ENCODE results near the gene STAP2.

The STAP2 gene

DNA sequence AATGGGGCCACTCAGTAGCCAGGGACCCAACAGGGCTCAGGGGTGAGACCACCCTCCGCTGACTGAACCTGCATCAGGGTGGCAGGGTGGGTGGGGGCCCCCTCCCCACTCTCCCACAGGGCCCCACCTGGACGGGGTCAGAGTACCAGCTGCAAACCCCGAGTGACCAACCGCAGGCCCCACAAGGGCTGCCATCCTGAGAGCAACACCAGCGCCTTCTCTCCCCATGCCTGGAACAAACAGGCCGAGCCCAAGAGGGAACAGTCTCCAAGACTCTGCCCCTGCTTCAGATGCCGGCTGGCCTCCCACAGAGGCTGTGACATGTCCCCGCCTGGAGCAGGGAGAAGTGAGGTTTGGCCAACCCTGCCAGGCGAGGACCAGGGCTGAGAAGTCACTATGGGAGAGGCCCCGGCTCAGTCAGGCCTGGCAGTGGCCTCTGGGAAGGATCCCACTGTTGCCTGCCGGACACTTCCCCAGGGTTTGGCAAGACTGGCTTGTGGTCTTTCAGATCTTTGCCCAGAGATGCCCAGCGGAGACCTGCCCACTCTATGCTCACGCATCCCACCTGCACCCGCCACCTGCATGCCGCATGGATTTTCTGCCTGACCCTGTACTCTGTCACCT lies 31.9 kb upstream of the STAP2 start:
- no peak for DNase-seq

DNA sequence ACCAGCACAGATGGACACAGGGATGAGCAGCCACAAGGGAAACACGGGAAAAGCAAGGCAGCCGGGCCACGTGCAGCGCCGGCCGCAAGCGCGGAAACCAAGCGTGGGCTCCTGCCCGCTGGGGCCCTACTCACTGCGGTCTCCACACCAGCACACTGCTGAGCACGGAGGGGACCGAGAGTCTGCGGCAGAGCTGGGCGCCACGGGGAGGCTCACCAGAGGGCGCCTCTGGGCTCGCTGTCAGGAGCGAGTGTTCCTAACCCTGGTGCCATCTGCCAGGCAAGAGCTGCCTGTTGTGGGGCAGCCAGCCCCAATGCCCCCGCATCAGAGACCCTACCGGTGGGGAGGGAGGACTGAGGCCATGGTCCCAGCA lies 31.2 kb upstream of the STAP2 start:
- peak; percentile 85 for DNase-seq

DNA sequence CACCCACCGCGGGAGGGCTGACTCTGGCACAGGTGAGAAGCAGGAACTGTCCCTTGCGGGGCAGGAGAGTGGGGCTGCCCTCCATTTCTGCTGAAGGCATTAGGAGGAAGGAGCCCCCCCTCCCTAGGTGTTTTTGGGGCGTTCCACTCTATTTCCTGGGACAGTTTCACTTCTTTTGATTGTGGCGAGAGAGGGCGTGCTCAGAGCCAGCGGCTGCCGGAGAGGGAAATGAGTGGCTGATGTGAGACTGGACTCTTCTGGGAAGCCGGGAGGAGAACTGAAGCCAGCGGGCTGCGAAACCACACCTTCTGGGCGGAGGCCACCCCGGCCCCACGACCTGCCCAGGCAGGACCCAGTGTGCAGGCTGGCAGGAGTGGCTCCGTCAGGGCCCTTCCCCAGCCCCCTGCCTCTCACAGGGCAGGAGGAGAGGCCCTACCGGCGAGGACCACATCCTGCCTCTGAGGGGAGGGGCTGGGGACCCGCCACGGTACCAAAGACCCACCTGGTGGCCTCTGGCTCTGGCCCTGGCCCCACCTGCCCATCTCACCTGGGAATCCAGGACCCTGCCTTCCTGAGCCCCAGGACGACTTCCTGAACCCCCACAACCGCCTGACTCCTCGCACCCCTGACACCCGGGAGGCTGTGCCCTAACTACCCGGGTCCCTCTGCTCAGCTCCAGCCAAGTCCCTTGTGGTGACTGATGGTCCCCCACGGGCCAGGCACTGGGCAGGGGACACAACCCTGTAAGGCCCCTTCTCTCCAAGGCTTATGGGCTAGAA lies 30.7 kb upstream of the STAP2 start:
- DNase-seq, result peak; percentile 69

DNA sequence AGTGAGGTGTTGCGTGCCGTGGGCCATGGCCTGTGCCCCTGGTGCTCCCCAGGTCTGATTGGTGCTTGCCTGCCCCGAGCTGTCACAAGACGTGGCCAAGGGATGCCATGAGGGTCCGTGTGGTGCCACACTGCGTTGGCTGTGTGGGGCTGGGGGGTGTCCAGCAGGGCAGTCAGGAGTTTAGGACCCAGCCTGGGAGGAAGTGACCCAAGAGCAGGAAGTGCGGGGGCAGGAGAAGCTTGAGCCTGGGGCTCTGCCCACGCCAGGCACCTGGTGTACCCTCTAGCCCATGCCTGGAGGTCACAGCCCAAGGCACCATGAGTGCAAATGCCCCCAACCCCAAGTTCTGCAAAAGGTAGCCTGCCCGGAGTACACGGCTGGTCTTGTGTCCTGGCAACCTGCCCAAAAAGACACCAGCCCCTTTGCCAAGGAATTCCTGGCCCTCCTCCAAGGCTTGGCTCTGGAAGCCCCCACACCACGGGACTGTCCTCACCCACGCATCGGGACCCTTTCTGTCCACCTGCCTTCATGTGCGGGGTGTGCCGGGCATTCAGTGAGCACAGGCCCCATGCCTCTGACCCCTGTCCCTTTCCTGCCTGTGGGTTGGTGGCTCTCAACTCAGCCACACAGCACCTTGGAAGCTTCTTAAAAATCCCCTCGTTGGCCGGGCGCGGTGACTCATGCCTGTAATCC lies 29.6 kb upstream of the STAP2 start:
- no peak for DNase-seq

DNA sequence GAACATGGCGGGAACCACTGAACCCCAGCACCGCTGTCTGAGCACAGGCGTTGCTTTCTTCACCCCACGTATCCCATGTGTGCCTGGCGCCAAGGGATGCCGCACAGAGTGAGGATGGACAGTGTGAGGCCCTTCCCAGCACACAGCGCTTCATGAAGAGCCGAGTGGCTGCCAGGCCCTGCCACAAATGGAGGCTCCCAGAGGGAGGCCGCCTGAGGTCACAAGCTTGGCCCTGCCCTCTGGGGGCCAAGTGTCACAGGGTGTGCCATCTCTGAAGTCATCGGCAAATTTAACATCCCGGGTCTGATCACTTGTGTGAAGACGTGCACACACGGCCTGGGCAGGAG lies 29.1 kb upstream of the STAP2 start:
- DNase-seq, result no peak

DNA sequence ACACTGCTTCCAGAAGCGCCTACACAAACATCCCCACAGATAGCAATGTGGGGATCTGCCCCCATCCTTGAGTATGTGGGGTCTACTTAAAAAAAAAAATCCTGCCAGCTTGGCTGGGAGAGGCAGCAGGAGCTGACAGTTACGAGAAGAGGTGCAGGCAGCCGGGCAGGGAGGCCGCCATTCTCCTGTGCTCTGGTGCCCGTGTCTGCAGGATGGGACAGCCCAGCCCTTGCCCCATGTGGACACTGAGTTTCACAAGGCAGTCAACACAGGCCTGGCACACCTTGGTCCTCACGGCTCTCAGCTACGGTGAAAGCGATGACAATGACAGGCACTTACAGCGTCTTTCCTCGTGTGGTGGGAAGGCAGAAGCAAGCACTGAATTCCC lies 28.7 kb upstream of the STAP2 start:
- DNase-seq, result no peak

DNA sequence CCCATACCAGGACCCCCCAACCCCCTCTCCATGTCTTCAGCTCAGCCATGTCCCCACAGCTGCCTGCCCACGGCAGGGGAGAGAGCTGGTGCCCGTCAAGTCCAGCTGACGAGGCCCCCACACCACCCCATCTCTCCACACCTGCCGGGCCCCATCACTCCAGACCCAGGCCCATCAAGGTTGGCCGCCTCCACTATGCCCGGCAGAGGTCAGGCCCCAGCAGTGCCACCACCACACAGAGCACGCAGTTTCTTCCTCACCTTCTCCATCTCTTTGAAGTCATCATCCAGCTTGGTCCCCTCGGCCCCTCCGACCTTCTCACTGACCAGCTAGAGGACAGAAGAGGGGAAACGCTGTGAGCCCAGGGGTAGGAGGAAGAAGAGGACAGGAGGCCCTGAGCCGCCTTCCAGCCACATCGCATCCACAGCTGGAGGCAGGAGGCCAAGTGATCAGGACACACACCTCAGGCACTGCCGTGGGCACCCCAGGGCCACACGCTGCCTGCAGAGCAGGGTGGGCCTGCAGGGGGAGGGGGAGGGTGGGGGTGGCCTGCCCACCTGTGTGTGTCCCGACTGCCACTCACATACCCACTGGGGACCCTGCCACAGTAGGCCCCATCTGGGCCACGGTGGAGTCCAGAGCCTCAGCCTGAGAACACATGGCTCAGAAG lies 28.2 kb upstream of the STAP2 start:
- no peak for DNase-seq

DNA sequence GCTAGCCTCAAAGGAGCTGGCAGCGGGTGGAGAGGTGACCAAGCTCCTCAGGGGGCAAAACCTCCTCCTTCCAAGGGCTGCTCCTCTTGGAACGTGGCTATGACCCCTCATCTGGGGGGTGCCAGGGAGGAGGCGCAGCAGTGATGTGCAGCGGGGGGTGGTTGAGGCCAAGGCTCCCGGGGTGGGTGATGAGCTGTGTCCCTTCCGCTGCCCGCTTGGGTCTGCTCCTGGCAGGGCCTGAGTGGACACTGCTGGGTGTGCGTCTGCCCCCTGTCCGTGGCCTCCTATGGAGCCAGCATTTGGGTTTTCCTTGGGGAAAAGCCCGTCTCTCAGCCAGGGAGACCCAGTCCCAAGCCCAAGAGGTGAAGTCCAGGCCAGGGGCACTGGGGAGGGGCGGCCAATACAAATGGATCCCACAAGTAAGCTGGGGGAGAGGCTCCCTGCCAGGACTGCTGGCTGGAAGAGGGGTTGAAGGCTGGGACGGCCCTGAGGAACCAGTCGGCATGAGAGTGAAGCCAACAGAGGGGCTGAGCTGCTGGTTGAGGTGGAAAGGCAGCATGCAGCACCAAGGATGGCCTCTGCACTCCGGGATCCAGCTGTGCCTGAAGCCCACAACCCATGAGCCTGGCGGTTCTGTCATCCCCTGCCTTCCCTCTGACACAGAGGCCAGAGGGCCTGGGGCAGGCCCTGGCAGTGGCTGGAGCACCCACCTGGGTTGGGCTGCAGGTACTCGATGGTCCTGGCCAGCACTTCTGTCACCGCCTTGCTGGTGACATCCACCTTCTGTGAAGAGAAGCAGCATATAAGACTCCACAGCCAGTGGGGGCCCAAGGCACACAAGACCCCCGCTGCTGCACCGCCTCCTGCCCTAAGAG lies 27.4 kb upstream of the STAP2 start:
- no peak for DNase-seq

DNA sequence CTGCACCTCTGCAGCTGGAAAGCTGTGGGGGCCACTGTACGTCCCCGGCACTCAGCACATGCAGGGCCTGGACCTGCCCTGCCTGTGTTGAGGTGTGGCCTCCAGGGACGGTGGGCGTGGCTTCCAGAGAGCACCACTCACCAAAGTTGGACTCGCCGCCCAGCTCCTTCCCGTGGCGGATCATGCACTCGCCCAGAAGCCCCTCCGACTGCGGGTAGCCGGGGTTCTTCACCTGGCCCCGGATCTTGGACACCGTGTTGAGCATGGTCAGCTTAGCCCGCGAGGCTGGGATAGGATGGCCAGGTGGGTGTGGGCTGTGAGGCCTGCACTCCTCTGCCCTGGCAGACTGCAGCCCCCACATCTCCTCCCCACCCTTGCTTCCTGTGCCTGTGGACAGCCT lies 26.7 kb upstream of the STAP2 start:
- DNase-seq, result no peak

DNA sequence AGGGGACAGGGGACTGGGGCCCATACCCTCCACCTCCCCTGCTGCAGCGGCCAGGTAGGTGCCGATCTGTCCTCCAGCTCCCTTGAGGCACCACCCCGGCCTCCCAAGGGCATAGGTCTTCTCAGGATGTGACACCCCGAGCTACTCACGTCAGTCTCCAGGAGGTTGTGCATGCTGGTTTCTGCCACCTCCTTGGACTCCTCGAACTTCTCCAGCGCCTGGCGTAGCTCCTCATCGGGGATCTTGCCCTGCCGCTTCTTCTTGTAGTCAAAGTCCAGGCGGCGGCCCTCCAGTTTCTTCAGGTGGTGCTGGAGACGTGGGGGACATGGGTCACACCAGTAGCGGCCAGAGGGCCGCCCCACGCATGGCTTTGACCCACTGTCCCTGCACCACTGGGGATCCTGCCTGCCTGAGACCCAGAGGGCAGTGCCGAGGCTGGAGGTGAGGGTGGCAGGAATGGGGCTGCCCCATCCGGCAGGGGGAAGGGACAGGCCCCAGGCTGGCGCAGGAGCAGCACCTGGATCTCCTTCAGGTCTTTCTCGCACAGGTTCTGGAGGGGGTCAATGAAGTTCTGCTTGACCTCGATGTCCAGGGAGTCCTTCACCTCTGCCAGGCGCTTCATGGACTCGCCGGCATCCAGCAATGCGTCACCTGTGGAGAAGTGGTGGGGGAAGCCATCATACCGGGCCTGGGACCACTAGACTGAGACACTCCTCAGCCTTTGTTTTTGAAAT lies 25.1 kb upstream of the STAP2 start:
- DNase-seq, result no peak

DNA sequence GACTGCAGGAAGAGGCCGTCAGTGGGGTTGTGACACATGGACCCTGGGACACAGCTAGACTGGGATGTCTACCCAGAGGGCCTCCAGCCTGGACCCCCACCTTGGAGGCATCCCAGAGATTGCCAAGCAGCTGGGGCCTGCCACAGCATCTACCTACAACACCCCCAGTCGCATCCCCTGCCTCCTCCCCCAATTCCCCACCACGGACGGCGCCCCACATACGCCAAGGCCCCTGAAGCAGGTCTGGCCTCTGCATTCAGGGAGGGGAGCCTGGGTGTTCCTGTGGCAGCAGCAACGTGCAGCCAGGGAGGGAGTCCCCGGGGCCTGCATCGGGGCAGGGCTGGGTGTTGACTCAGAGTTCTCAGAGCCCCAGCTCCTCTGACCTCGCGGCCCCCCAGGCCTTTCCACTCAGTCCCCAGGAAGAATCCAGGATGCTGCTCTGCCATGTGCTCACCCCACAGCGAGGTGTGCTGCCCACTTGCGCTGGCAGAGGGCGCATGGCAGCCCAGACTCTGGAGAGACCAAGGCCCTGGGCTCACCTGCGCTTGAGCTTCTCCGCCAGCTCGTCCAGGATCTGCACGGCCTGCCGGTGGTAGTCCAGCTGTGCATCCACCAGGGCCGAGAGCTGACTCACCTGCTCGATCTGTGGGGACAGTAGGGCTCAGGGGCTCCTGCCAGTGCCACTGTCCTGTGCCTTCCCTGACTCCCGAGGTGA lies 24.4 kb upstream of the STAP2 start:
- DNase-seq, result no peak

DNA sequence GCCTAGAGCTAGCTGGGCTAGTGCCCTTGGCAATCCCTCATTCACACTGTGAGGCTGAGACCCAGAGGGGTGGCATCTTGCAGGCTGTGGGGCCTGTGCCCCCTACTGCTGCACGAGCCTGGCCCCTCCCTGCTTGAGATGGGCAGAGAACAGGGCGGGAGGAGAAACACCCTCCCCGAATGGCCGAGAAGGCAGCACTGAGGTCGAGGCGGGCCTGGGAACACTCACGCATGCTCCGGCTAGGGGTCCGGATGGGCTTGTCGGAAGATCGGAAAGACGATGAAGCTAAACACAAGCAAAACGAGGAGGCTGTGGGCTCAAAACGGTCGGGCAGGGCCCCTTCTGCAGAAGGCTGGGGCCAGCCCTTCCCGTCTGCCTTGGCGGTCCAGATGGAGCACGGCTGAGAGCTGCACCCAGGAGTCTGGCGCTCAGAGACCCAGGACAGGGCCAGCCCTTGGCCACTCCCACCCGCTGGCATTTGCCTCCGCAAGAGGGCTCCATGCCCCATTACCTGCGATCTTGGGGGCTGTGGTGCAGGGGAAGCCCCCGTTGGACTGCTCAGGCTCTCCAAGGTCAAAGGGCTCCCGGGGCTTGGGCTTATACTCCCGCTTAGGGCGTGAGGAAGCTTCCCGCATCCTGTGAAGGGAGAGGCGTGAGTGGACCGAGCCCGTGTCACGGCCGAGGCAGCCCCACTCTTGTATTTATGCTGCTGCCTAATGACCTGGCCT lies 23.6 kb upstream of the STAP2 start:
- DNase-seq, result no peak

DNA sequence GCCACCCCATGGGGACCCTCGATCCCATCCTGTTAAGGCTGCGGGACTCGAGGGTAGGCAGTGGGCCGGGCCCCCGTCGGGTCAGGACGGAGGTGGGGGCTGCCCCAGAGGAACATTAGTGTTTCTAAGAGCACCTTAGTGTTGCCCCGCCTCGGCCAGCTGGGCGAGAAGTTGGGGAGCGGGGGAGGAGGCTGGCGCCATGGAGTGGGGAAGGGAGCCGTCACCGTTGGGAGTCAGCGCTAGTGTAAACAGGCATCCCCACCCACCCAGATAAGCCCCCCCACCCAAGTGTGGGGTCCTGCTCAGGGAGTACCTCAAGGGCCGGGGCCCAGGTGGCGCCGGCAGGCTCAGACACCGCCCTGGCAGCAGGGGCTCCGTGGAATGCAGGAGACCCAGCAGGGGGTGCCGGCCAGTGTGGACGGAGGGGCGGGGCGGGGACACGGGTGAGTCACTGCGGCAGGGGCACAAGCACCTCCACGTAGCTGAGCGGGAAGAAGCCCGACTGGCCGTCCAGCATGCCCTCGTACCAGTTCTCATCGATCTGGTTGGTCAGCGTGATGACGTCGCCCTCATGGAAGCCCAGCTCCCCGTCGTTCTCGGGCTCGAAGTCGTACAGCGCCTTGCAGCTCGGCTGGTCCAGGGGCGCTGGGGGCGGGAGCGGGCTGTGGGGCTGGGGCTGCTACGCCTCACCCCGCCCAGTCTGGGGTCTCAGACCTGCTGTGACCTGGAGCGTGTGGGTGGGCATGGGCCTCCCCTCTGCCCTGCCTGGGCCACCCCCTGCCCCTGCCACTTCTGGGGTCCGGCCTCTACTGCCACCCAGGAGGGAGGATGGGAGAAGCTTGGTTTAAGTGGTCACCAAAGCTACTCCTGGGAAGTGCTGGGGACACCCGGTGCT lies 22.8 kb upstream of the STAP2 start:
- DNase-seq, result no peak

DNA sequence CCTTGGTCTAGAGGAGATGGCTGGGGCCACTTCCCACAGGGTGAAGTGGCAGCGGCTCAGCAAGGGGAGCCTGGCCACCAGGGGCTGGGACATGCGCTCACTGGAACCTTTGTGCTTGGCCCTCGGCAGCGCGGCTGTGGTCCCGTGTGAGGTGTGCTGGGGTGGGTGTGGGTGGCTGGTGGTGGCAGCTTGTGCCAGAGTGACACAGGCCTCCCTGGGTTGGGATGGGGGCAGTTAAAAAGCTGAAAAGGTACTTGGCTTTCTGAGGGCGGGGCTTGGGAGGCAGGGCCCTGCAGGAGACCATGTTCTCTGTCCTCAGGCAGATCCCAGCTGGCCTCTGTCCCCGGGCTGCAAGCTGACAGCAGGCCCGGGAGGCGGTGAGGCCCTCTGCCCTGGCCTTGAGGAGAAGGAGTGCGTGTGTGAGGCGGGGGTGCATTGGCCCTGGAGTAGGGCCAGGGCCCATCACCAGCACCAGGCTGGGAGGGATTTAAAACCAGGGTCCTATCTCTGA lies 22.1 kb upstream of the STAP2 start:
- no peak for DNase-seq

DNA sequence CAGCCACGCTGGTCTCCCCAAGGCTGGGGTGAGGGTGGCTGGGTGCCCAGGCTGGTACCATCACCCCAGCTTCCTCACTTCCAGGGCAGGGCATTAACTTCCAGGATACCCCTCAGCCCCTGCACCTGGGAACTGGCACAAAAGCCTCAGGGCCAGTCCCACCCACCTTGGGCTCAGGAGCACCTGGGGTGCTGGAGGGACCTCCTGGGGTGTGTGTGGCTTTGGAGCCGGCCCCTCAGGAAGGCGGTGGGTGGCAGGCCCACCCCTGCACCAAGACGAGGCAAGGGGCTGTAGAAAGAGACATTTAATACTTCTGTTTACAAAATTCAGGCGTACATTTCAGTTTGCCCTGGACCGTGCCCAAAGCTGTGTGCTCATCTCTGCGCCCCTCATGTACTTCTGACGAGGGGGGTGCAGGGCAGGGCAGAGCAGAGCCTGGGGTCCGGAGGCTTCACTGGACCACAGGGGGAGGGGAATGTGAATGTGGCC lies 21.5 kb upstream of the STAP2 start:
- DNase-seq, result no peak

DNA sequence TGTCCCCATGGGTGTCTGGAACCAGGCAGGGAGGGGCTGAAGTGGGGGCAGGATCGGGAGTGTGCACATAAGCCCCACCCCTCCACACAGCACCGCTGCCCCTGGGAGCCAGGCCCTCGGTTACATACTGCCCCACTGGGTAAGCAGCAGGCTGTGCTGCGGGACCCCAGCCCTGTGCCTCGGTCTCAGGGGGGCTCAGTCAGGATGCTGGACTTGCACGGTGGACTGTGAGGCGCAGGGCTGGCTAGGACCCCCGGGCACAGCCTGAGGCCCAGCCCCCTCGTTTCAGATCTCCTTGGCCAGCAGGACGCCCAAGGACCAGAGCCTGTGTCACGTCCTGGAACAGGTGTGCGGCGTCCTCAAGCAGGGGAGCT lies 21.0 kb upstream of the STAP2 start:
- no peak for DNase-seq

DNA sequence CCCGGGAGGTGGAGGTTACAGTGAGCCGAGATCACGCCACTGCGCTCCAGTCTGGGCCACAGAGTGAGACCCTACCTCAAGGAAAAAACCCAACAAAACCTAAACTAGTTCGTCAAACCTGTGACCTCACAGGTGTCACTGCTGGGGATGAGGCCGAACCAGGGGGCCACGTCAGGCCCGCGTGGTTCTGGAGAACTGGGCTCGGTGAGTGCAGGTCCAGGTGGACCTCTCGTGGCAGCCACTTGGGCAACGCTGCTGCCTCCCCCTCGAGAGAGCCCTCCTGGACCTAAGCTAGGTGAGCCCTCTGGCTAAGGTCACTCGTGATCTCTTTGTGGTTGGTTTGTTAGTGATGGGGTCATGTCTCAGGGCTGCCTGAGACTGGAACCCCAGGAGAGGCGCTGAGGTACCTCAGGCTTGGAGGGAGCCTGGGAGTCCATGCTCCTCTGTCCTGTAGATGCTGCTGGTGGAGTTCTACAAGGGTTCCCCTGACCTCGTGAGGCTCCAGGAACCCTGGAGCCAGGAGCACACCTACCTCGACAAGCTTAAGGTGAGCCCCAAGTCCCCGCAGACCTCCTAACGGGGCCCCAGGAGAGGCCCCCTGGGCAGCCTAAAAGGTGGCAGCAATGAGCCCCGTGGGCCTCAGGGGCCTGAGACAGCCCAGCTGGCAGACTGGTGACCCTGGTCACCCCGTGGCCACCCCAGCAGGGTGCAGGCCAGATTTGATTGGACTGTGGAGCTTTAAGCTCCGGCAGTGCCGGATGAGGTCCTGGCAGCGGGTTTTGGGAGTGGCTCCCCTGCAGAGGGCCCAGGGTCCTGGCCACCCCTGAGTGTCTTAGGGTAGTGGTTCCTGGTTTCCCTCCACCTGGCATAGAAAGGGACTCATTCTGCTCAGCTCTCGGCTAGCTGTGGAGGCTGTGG lies 20.3 kb upstream of the STAP2 start:
- DNase-seq, result no peak

DNA sequence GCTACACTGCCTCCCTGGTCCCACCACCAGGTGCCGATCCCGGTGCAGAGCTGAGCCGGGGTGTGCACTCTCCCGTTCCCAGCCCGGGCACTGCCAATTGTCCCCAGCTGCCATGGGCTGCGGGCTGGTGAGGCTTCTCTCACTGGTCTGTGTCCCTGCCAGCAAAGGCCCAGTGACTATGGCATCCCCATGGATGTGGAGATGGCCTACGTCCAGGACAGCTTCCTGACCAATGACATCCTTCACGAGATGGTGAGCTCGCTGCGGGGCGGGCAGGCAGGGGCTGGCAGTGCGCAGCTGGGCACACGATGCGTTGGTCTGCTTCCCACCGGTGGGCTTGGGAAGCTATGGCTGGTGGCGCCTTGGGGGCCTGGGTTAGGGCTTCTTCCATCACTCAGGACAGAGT lies 19.3 kb upstream of the STAP2 start:
- DNase-seq, result no peak

Measured in CD4-positive, alpha-beta T cell treated with Interleukin-17A for 4 hours (primary cell).